Coronary artery (tissue), 2 donors: ENCODE results near the gene CSE1L.

Experiments used
- DNase-seq: peaks from one replicate; pipeline ENCODE4 v3.0.0-alpha.2; 2017; ENCODE audit warnings: low spot score
- H3K27ac ChIP-seq, 2 donors: fragments of 200-600 bp; sonication (generic); one replicate each; pipeline ENCODE4 v1.5.1; 2016 to 2019
- H3K4me3 ChIP-seq: fragments of 200-600 bp; sonication (generic); 2 replicates; pipeline ENCODE4 v1.5.1; 2016; ENCODE audit warnings: mild to moderate bottlenecking, moderate library complexity
- TF ChIP-seq, protein P1 (sequence below): fragments of 200-600 bp; sonication (generic); IDR thresholded peaks from one replicate; pipeline ENCODE4 v1.5.1; 2019; ENCODE audit warnings: antibody characterized with exemption

CSE1L gene

GRCh38 chr20:49140834-49141233 lies 94.7 kb downstream of the CSE1L start:
- TF ChIP-seq, protein P1, sequence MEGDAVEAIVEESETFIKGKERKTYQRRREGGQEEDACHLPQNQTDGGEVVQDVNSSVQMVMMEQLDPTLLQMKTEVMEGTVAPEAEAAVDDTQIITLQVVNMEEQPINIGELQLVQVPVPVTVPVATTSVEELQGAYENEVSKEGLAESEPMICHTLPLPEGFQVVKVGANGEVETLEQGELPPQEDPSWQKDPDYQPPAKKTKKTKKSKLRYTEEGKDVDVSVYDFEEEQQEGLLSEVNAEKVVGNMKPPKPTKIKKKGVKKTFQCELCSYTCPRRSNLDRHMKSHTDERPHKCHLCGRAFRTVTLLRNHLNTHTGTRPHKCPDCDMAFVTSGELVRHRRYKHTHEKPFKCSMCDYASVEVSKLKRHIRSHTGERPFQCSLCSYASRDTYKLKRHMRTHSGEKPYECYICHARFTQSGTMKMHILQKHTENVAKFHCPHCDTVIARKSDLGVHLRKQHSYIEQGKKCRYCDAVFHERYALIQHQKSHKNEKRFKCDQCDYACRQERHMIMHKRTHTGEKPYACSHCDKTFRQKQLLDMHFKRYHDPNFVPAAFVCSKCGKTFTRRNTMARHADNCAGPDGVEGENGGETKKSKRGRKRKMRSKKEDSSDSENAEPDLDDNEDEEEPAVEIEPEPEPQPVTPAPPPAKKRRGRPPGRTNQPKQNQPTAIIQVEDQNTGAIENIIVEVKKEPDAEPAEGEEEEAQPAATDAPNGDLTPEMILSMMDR, result no peak
- H3K27ac ChIP-seq, result no peak overlapping the region
- H3K4me3 ChIP-seq, result no peak overlapping the region
- no peak for DNase-seq
